Measurements from ENCODE around the gene CBLIF.

Gene CBLIF

GRCh38 chr11:59833602-59834001 is 11.7 kb downstream of the CBLIF start:
- no peak for TF ChIP-seq POLR2AphosphoS5 (IDR thresholded peaks at IDR 0.05; ENCODE audit: low read depth, low read length)
- no peak for TF ChIP-seq SIN3A (IDR thresholded peaks at IDR 0.05; ENCODE audit: borderline replicate concordance, insufficient read depth, low read length)
- no peak for TF ChIP-seq FOXP2 (optimal IDR thresholded peaks at IDR 0.05; ENCODE audit: borderline replicate concordance, extremely low read depth, extremely low read length, insufficient read depth)
- no peak for TF ChIP-seq TAF1 (IDR thresholded peaks at IDR 0.05; ENCODE audit: borderline replicate concordance, insufficient read depth, low read length)
- TF ChIP-seq REST (IDR thresholded peaks at IDR 0.05; ENCODE audit: insufficient read depth in 1 of 2, low read depth in 2 of 2, low read length in 2 of 2), result no peak

- TF ChIP-seq FOXP2 (optimal IDR thresholded peaks at IDR 0.05; ENCODE audit: borderline replicate concordance, extremely low read depth, extremely low read length, insufficient read depth) (no peak), TAF1 (IDR thresholded peaks at IDR 0.05; ENCODE audit: borderline replicate concordance, insufficient read depth, low read length) (no peak), SIN3A (IDR thresholded peaks at IDR 0.05; ENCODE audit: borderline replicate concordance, insufficient read depth, low read length) (no peak), REST (IDR thresholded peaks at IDR 0.05; ENCODE audit: insufficient read depth in 1 of 2, low read depth in 2 of 2, low read length in 2 of 2) (no peak), POLR2AphosphoS5 (IDR thresholded peaks at IDR 0.05; ENCODE audit: low read depth, low read length) (no peak)
Measured at GRCh38 chr11:59829358-59829757, 15.9 kb downstream of the CBLIF start.

- TF ChIP-seq POLR2AphosphoS5 (IDR thresholded peaks at IDR 0.05; ENCODE audit: low read depth, low read length), result no peak
- no peak for TF ChIP-seq TAF1 (IDR thresholded peaks at IDR 0.05; ENCODE audit: borderline replicate concordance, insufficient read depth, low read length)
- TF ChIP-seq REST (IDR thresholded peaks at IDR 0.05; ENCODE audit: insufficient read depth in 1 of 2, low read depth in 2 of 2, low read length in 2 of 2), result no peak
- TF ChIP-seq SIN3A (IDR thresholded peaks at IDR 0.05; ENCODE audit: borderline replicate concordance, insufficient read depth, low read length), result no peak
- TF ChIP-seq FOXP2 (optimal IDR thresholded peaks at IDR 0.05; ENCODE audit: borderline replicate concordance, extremely low read depth, extremely low read length, insufficient read depth), result no peak
Measured at GRCh38 chr11:59822989-59823566, 22.2 kb downstream of the CBLIF start.

- TF ChIP-seq TAF1 (IDR thresholded peaks at IDR 0.05; ENCODE audit: borderline replicate concordance, insufficient read depth, low read length) (no peak), SIN3A (IDR thresholded peaks at IDR 0.05; ENCODE audit: borderline replicate concordance, insufficient read depth, low read length) (no peak), POLR2AphosphoS5 (IDR thresholded peaks at IDR 0.05; ENCODE audit: low read depth, low read length) (no peak), REST (IDR thresholded peaks at IDR 0.05; ENCODE audit: insufficient read depth in 1 of 2, low read depth in 2 of 2, low read length in 2 of 2) (no peak), FOXP2 (optimal IDR thresholded peaks at IDR 0.05; ENCODE audit: borderline replicate concordance, extremely low read depth, extremely low read length, insufficient read depth) (no peak)
Measured at GRCh38 chr11:59818572-59818971, 26.7 kb downstream of the CBLIF start.
